22Rv1 (cell line): Measurements from ENCODE around the gene SLC22A13.

Source experiments
- H3K27ac ChIP-seq: fragments of 450-650 bp; 2 replicates; pipeline ENCODE4 v1.5.1; 2017
- CTCF ChIP-seq: fragments of 450-650 bp; IDR thresholded peaks from 2 replicates; pipeline ENCODE4 v1.5.1; 2017; ENCODE audit warnings: mild to moderate bottlenecking
- ZFX ChIP-seq: fragments of 450-650 bp; IDR thresholded peaks from 2 replicates; pipeline ENCODE4 v1.6.1; 2017; ENCODE audit warnings: antibody characterized with exemption, borderline replicate concordance

SLC22A13 gene

GRCh38 chr3:38265604-38266307 is at the start of gene SLC22A13:
TSS of gene SLC22A13 (plus strand) at chr3:38265812. CDS start at chr3:38265861, 49 bp downstream.
- H3K27ac ChIP-seq = no peak within 1 kb of the TSS
- no peak for TF ChIP-seq CTCF
- no peak for TF ChIP-seq ZFX

- TF ChIP-seq CTCF = no peak
- no peak for TF ChIP-seq ZFX
- H3K27ac ChIP-seq = no peak overlapping the region
Measured at GRCh38 chr3:38219609-38220197, 45.9 kb upstream of the SLC22A13 start.

- no peak overlapping the region for H3K27ac ChIP-seq
- no peak for TF ChIP-seq CTCF
- no peak for TF ChIP-seq ZFX
Measured at GRCh38 chr3:38221005-38221404, 44.6 kb upstream of the SLC22A13 start.

GRCh38 chr3:38222032-38222634 is 43.5 kb upstream of the SLC22A13 start:
- H3K27ac ChIP-seq = no peak overlapping the region
- no peak for TF ChIP-seq ZFX
- TF ChIP-seq CTCF = no peak

- no peak for TF ChIP-seq ZFX
- TF ChIP-seq CTCF = no peak
- H3K27ac ChIP-seq = no peak overlapping the region
Measured at GRCh38 chr3:38224357-38224756, 41.3 kb upstream of the SLC22A13 start.

GRCh38 chr3:38226273-38226672 is 39.3 kb upstream of the SLC22A13 start:
- no peak overlapping the region for H3K27ac ChIP-seq
- TF ChIP-seq CTCF (no peak), ZFX (no peak)

GRCh38 chr3:38227989-38228388 is 37.6 kb upstream of the SLC22A13 start:
- no peak for TF ChIP-seq CTCF
- no peak for TF ChIP-seq ZFX
- no peak overlapping the region for H3K27ac ChIP-seq
